Measurements from ENCODE around the gene ABCD2. TPM values are rescaled to one million over a fixed set of nuclear protein-coding genes. Genes with fewer than 3 reads are reported as not detected.

The ABCD2 gene
- 4.2 TPM for total RNA-seq (ENCODE audit: unreplicated experiment)
- long read RNA-seq: 0 reads

DNA sequence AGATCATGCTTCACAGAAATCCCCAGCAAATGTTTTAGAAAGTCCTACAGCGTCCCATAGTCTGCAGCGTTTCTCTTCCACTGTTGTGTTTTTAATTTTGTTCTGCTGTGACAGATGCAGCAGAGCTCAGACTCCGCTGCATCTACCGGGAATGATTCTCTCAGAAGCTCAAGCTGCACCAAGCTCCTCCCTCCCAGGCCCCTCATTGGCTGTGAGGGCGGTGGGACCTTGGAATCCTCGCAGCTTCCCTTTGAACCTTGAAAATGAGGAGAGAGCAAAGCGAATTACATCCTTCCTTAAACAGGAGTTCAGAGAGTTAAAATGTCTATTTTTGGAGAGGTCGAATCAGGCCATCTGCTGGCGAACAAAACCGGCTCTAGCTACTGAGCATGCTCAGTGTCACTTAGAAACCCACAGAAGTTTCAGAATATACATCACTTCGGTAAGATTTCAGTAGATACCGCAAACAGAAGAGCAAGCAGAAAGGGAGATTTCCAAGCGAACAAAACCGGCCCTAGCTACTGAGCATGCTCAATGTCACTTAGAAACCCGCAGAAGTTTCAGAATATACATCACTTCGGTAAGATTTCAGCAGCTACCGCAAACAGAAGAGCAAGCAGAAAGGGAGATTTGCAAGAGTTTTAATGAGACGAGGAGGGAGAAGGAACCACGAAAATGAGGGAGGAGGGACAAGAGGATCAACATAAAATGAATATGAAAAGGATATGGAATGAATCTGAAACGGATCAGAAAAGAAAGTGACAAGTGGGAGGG, at the start of gene ABCD2:
TSS of gene ABCD2 (minus strand) at position 144 of the 774 bp plus-strand sequence. CDS start 188 bp downstream, outside the sequence.
- Mint-ChIP-seq H3K36me3 (ENCODE audit: unreplicated experiment) (no peaks in the 10 kb centered on the region), H3K4me3 (ENCODE audit: unreplicated experiment) (no peak within 1 kb of the TSS), H3K4me1 (ENCODE audit: low read depth, unreplicated experiment) (peaks cover 10% of the 10 kb centered on the region), H3K27me3 (ENCODE audit: unreplicated experiment) (peaks cover 3% of the 10 kb centered on the region), H3K27ac (ENCODE audit: unreplicated experiment) (no peak within 1 kb of the TSS), H3K9me3 (ENCODE audit: unreplicated experiment) (peaks cover 2% of the 10 kb centered on the region)
- TF ChIP-seq, protein P1, sequence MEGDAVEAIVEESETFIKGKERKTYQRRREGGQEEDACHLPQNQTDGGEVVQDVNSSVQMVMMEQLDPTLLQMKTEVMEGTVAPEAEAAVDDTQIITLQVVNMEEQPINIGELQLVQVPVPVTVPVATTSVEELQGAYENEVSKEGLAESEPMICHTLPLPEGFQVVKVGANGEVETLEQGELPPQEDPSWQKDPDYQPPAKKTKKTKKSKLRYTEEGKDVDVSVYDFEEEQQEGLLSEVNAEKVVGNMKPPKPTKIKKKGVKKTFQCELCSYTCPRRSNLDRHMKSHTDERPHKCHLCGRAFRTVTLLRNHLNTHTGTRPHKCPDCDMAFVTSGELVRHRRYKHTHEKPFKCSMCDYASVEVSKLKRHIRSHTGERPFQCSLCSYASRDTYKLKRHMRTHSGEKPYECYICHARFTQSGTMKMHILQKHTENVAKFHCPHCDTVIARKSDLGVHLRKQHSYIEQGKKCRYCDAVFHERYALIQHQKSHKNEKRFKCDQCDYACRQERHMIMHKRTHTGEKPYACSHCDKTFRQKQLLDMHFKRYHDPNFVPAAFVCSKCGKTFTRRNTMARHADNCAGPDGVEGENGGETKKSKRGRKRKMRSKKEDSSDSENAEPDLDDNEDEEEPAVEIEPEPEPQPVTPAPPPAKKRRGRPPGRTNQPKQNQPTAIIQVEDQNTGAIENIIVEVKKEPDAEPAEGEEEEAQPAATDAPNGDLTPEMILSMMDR (IDR thresholded peaks at IDR 0.05; ENCODE audit: partially characterized antibody, unreplicated experiment): no peak
- DNase-seq: peak; percentile 80

DNA sequence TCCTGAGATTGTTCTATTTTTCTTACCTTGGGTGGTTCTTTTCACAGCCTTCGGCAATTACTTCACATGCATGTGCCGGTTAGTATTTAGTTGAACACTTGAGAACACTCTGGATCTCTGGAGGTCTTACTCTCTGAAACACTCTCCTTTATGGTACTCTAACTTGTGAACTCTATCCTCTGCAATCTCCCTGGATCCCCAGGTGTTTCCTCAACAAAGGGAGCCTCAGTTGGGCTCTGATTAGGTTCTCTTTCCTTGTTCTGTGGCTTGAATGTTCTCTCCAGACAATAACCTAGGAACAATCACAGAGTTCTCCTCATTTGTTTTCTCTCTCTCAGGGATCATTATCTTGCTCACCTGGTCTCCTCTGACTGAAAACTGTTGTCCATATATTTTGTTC, 40.5 kb upstream of the ABCD2 start:
- Mint-ChIP-seq H3K27me3 (ENCODE audit: unreplicated experiment) (no peaks in the 10 kb centered on the region), H3K4me3 (ENCODE audit: unreplicated experiment) (no peak overlapping the region), H3K36me3 (ENCODE audit: unreplicated experiment) (no peaks in the 10 kb centered on the region), H3K27ac (ENCODE audit: unreplicated experiment) (no peak overlapping the region), H3K4me1 (ENCODE audit: low read depth, unreplicated experiment) (no peaks in the 10 kb centered on the region), H3K9me3 (ENCODE audit: unreplicated experiment) (no peaks in the 10 kb centered on the region)
- TF ChIP-seq, protein P1 (IDR thresholded peaks at IDR 0.05; ENCODE audit: partially characterized antibody, unreplicated experiment): no peak
- no peak for DNase-seq

DNA sequence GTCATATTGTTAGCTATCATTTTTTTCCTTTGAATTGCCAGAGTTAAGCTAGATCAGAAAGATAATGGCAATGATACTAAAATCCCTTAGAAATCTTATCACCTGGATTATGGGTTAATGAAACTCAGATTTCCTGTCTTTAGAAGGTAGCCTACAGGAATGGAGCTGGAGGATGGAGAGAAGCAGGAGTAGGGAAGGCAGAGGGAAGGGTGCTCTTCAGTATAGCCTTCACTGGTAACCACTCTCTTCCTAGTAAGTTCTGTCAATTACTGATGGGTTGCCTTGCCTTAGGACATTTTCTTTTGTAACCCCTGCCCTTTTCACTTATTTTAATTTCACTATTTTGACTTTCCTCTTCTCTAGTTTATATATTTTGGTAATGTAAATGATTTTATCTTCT, 27.8 kb upstream of the ABCD2 start:
- Mint-ChIP-seq H3K27ac (ENCODE audit: unreplicated experiment) (no peak overlapping the region), H3K36me3 (ENCODE audit: unreplicated experiment) (no peaks in the 10 kb centered on the region), H3K4me1 (ENCODE audit: low read depth, unreplicated experiment) (no peaks in the 10 kb centered on the region), H3K27me3 (ENCODE audit: unreplicated experiment) (no peaks in the 10 kb centered on the region), H3K4me3 (ENCODE audit: unreplicated experiment) (no peak overlapping the region), H3K9me3 (ENCODE audit: unreplicated experiment) (no peaks in the 10 kb centered on the region)
- no peak for DNase-seq
- TF ChIP-seq, protein P1 (IDR thresholded peaks at IDR 0.05; ENCODE audit: partially characterized antibody, unreplicated experiment): no peak

DNA sequence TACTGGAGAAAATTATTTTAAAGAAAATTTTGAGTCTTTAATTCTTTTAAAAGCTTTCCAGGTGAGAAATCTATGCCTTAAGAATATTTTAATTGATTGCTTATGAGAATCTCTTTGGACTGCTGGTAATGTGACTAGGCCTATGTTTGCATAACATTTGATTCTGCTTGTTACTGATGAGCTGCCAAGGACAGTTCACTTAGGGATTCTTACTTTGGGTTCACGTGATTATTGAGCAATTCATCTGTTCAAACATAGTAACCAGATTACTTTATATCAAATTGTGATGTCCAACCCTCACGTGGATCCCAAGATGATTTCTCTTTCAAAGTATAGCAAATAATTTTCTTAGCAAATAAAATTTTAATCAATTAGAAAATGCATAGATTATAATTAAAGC, 27.4 kb upstream of the ABCD2 start:
- TF ChIP-seq, protein P1 (IDR thresholded peaks at IDR 0.05; ENCODE audit: partially characterized antibody, unreplicated experiment): no peak
- H3K36me3 Mint-ChIP-seq (ENCODE audit: unreplicated experiment): no peaks in the 10 kb centered on the region
- no peaks in the 10 kb centered on the region for H3K9me3 Mint-ChIP-seq (ENCODE audit: unreplicated experiment)
- DNase-seq: no peak
- no peak overlapping the region for H3K27ac Mint-ChIP-seq (ENCODE audit: unreplicated experiment)
- no peak overlapping the region for H3K4me3 Mint-ChIP-seq (ENCODE audit: unreplicated experiment)
- H3K4me1 Mint-ChIP-seq (ENCODE audit: low read depth, unreplicated experiment): no peaks in the 10 kb centered on the region
- H3K27me3 Mint-ChIP-seq (ENCODE audit: unreplicated experiment): no peaks in the 10 kb centered on the region

DNA sequence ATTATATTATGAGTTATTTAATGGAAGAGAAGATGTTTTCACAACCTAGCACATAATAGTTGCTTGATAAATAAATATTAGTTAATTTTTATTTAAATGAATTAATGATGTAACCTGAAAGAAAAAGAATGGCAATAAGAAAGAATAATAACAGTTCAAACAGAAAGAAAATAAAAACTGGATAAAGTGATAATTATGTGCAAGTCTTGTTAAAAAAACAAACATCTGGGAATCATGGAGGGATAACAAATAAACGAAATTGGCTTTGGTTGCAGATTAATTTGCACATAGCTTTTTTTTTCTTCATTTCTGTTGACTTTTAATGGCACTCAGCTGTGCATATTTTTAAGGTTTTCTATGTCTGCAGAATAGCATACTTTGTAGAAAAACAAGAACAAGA, 23.4 kb upstream of the ABCD2 start:
- DNase-seq: no peak
- Mint-ChIP-seq H3K4me3 (ENCODE audit: unreplicated experiment) (no peak overlapping the region), H3K27ac (ENCODE audit: unreplicated experiment) (no peak overlapping the region), H3K4me1 (ENCODE audit: low read depth, unreplicated experiment) (no peaks in the 10 kb centered on the region), H3K36me3 (ENCODE audit: unreplicated experiment) (no peaks in the 10 kb centered on the region), H3K9me3 (ENCODE audit: unreplicated experiment) (no peaks in the 10 kb centered on the region), H3K27me3 (ENCODE audit: unreplicated experiment) (no peaks in the 10 kb centered on the region)
- TF ChIP-seq, protein P1 (IDR thresholded peaks at IDR 0.05; ENCODE audit: partially characterized antibody, unreplicated experiment): no peak

Measured in glutamatergic neuron (in vitro differentiated cells).